GM12891 (cell line): ENCODE data around the gene FAM9C.

Experiments used
- PAX5 ChIP-seq: IDR thresholded peaks from 2 replicates; pipeline ENCODE4 v1.6.1; 2011; ENCODE audit warnings: low read length, moderate library complexity, mild to moderate bottlenecking; ENCODE audit not compliant: insufficient read depth, severe bottlenecking
- POLR2A ChIP-seq: IDR thresholded peaks from 2 replicates; pipeline ENCODE4 v1.6.1; 2011; ENCODE audit warnings: low read depth, low read length, control low read depth
- POLR2AphosphoS5 ChIP-seq: IDR thresholded peaks from 2 replicates; pipeline ENCODE4 v1.6.1; 2011; ENCODE audit warnings: low read depth, low read length, control low read depth
- TAF1 ChIP-seq: IDR thresholded peaks from 2 replicates; pipeline ENCODE4 v1.6.1; 2011; ENCODE audit warnings: low read depth, low read length, control low read depth

- TF ChIP-seq POLR2AphosphoS5 (no peak), POLR2A (no peak), TAF1 (no peak), PAX5 (no peak)
Measured at GRCh38 chrX:12989461-12989860, 55.0 kb downstream of the FAM9C start.
